Upper lobe of left lung (tissue), 6 donors: ENCODE measurements around the gene MIA2. TPM values are rescaled to one million over a fixed set of nuclear protein-coding genes. Genes with fewer than 3 reads are reported as not detected.

Experiments used
- ATAC-seq, 2 donors: fragments of 200-7000 bp; cut with Tn5 transposase; one replicate each; pipeline ENCODE4 v1.9.1; 2022; ENCODE audit warnings: mild to moderate bottlenecking in 2 of 2, moderate library complexity in 2 of 2; ENCODE audit not compliant: low FRiP score in 2 of 2
- DNase-seq, 2 donors: peaks; one replicate each; pipeline ENCODE4 v3.0.0-alpha.2; 2019 to 2020
- H3K27ac ChIP-seq, 4 donors: fragments of 200-600 bp; sonication (generic); one replicate each; pipeline ENCODE4 v1.5.1; 2016 to 2019
- H3K27me3 ChIP-seq, 4 donors: fragments of 200-600 bp; sonication (generic); one replicate each; pipeline ENCODE4 v1.5.1; 2017 to 2019
- H3K36me3 ChIP-seq, 4 donors: fragments of 200-600 bp; sonication (generic); one replicate each; pipeline ENCODE4 v1.5.1; 2016 to 2019
- H3K4me1 ChIP-seq, 4 donors: fragments of 200-600 bp; sonication (generic); one replicate each; pipeline ENCODE4 v1.5.1; 2018 to 2019
- H3K4me3 ChIP-seq, 4 donors: fragments of 200-600 bp; sonication (generic); one replicate each; pipeline ENCODE4 v1.5.1; 2017 to 2019; ENCODE audit warnings: mild to moderate bottlenecking in 2 of 4, moderate library complexity in 1 of 4
- H3K9me3 ChIP-seq, 4 donors: fragments of 200-600 bp; sonication (generic); one replicate each; pipeline ENCODE4 v1.5.1; 2018 to 2019
- CTCF ChIP-seq, 6 experiments: fragments of 450-650 bp in 4 of 6; fragments of 200-600 bp in 2 of 6; sonication (generic) in 2 of 6; IDR thresholded peaks; one replicate each; pipeline ENCODE4 v1.5.1; 2016 to 2019; ENCODE audit warnings: antibody characterized with exemption in 6 of 6
- EP300 ChIP-seq, 4 donors: sonication (generic); formaldehyde crosslinking; IDR thresholded peaks; one replicate each; pipeline ENCODE4 v1.5.1; 2017; ENCODE audit warnings: antibody characterized with exemption in 4 of 4, control low read depth in 2 of 4
- POLR2A ChIP-seq, 4 donors: fragments of 450-650 bp; IDR thresholded peaks; one replicate each; pipeline ENCODE4 v1.5.1; 2016 to 2017; ENCODE audit warnings: antibody characterized with exemption in 4 of 4, mild to moderate bottlenecking in 2 of 4
- POLR2AphosphoS5 ChIP-seq, 2 donors: sonication (generic); formaldehyde crosslinking; IDR thresholded peaks; one replicate each; pipeline ENCODE4 v1.5.1; 2017; ENCODE audit warnings: antibody characterized with exemption in 2 of 2
- WGBS, 2 donors: methylation state at CpG; one replicate each; pipeline ENCODE4 v1.1.5; 2017 to 2018; 5-methylcytosine and 5-hydroxymethylcytosine counted together
- total RNA-seq, 6 donors: library from RNA; depleted of rRNA in 4 of 6; stranded (reverse); fragments of >200 nt in 4 of 6; gene quantifications; one replicate each; pipeline versions ENCODE4 v1.1.0 to v1.2.1, GENCODE V29; 2016 to 2021
- donor health status: DM: no; HTN: no; CAD: no; lungs with moderate emphysema.
- donor health status: DM: no; HTN: yes; CAD: no; lungs with severe emphysema.

Gene MIA2
- total RNA-seq, 6 donors from 2014 or later: 13.0 to 56.8 (median 25.4) TPM

- TF ChIP-seq POLR2AphosphoS5 (IDR thresholded peaks at IDR 0.05) (peak; percentile 45 to 67), CTCF (IDR thresholded peaks at IDR 0.05) (no peak), POLR2A (IDR thresholded peaks at IDR 0.05) (peak in 2 of 4 donors; percentile 4 to 77), EP300 (IDR thresholded peaks at IDR 0.05) (peak in 1 of 4 donors; percentile 3)
- Histone ChIP-seq H3K27me3 (no peaks in the 10 kb centered on the region), H3K27ac (peak within 1 kb of the TSS; percentile 98 to 99 (median 98)), H3K36me3 (no peaks in the 10 kb centered on the region), H3K9me3 (no peaks in the 10 kb centered on the region), H3K4me1 (peaks cover 26 to 38% (median 29%) of the 10 kb centered on the region in 4 donors), H3K4me3 (peak within 1 kb of the TSS; percentile 71 to 97 (median 94))
- peak; percentile 95 to 97 for ATAC-seq
- 0% methylated on average over 2 to 10 of the region's 47 CpGs for WGBS, 2 donors
- DNase-seq: peak; percentile 97 to 99
These were observed 198.5 kb downstream of the MIA2 start, which contains the start of gene FBXO33 for GRCh38 chr14:39432179-39432618. FBXO33 (minus strand) TSS chr14:39432433; CDS start chr14:39432162, 271 bp downstream.

GRCh38 chr14:39432619-39433451, 199.1 kb downstream of the MIA2 start:
- 0 to 1% methylated on average over 12 to 37 of the region's 38 CpGs for WGBS, 2 donors
- Histone ChIP-seq H3K4me3 (peak overlapping the region; percentile 13 to 97 (median 94)), H3K27ac (peak overlapping the region; percentile 98 to 99 (median 98)), H3K36me3 (no peaks in the 10 kb centered on the region), H3K4me1 (peaks cover 26 to 35% (median 28%) of the 10 kb centered on the region in 4 donors), H3K9me3 (no peaks in the 10 kb centered on the region), H3K27me3 (no peaks in the 10 kb centered on the region)
- DNase-seq (peak; percentile 95 to 97), ATAC-seq (peak; percentile 93 to 97)
- TF ChIP-seq CTCF (IDR thresholded peaks at IDR 0.05): peak in 2 of 6 experiments; percentile 17 to 36
- peak; percentile 77 to 91 for TF ChIP-seq POLR2AphosphoS5 (IDR thresholded peaks at IDR 0.05)
- peak in 1 of 4 donors; percentile 4 for TF ChIP-seq EP300 (IDR thresholded peaks at IDR 0.05)
- peak; percentile 15 to 85 (median 70) for TF ChIP-seq POLR2A (IDR thresholded peaks at IDR 0.05)

- Histone ChIP-seq H3K27ac (peak overlapping the region; percentile 98 to 99 (median 98)), H3K27me3 (no peaks in the 10 kb centered on the region), H3K4me1 (peaks cover 24 to 30% (median 25%) of the 10 kb centered on the region in 4 donors), H3K4me3 (peak overlapping the region in 3 of 4 donors; percentile 92 to 97 (median 96)), H3K36me3 (no peaks in the 10 kb centered on the region), H3K9me3 (no peaks in the 10 kb centered on the region)
- no peak for TF ChIP-seq CTCF (IDR thresholded peaks at IDR 0.05)
- TF ChIP-seq POLR2AphosphoS5 (IDR thresholded peaks at IDR 0.05): no peak
- no peak for TF ChIP-seq POLR2A (IDR thresholded peaks at IDR 0.05)
- TF ChIP-seq EP300 (IDR thresholded peaks at IDR 0.05): no peak
- no peak for DNase-seq
- no peak for ATAC-seq
- WGBS, 2 donors: 15 to 20% methylated on average over 8 of the region's 8 CpGs
These were observed 199.7 kb downstream of the MIA2 start for GRCh38 chr14:39433452-39433813.

GRCh38 chr14:39434401-39434800, 200.7 kb downstream of the MIA2 start:
- Histone ChIP-seq H3K4me3 (no peak overlapping the region), H3K36me3 (no peaks in the 10 kb centered on the region), H3K9me3 (no peaks in the 10 kb centered on the region), H3K27me3 (no peaks in the 10 kb centered on the region), H3K27ac (no peak overlapping the region), H3K4me1 (peaks cover 14 to 20% (median 17%) of the 10 kb centered on the region in 4 donors)
- ATAC-seq (no peak), DNase-seq (no peak)
- no peak for TF ChIP-seq POLR2A (IDR thresholded peaks at IDR 0.05)
- TF ChIP-seq CTCF (IDR thresholded peaks at IDR 0.05): no peak
- no peak for TF ChIP-seq POLR2AphosphoS5 (IDR thresholded peaks at IDR 0.05)
- TF ChIP-seq EP300 (IDR thresholded peaks at IDR 0.05): no peak
- 50 to 57% methylated on average over 2 of the region's 2 CpGs for WGBS, 2 donors
